GM12873 (cell line): ENCODE results near the gene SIX3.

Experiments
- CTCF ChIP-seq: IDR thresholded peaks from 2 replicates; pipeline ENCODE4 v1.5.1; 2012; ENCODE audit warnings: low read depth, mild to moderate bottlenecking, moderate library complexity, low read length, control low read depth; ENCODE audit not compliant: insufficient read depth; ENCODE audit errors: missing control alignments

Gene SIX3

GRCh38 chr2:44994377-44994776 is 52.9 kb downstream of the SIX3 start:
- no peak for TF ChIP-seq CTCF
